ENCODE results near the gene FAAP24. TPM values are rescaled to one million over a fixed set of nuclear protein-coding genes. Genes with fewer than 3 reads are reported as not detected.
"Not testable (repeated sequence)": the region's sequence is repeated elsewhere in the genome, so short reads cannot be mapped to it uniquely, and the experiment has no call there.

The FAAP24 gene
- total RNA-seq, 1 donor from 2014 or later = 10.7 TPM

DNA sequence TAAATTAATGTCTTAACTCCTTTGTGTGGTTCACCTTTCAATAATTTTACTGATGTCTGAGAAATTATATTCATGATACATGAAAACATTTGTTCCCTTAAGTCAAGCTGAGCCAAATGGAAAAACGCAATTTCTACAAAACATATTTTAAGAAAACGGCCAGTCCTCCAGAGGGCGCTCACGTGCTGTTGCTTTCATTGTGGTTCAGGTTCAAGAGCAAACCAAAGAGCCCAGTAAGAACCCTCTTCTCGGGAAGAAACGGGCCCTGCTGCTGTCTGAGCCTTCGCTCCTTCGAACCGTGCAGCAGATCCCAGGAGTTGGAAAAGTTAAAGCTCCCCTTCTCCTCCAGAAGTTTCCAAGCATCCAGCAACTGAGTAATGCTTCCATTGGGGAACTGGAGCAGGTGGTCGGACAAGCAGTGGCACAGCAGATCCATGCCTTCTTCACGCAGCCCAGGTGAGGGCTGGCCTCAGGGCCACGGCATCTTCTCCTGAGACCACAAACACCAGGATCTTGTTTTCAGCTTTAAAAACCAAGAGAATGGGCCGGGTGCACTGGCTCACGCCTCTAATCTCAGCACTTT is 4.3 kb downstream of the FAAP24 start:
- no peaks in the 10 kb centered on the region for H3K9me3 Mint-ChIP-seq
- intact Hi-C loops (cut with micrococcal nuclease) = loop anchor here (1.0 kb wide), 1 partner anchor 143 kb away; no protein-coding TSS in a partner anchor
- H3K4me3 Mint-ChIP-seq (ENCODE audit: low read depth) = no peak overlapping the region
- DNase-seq (ENCODE audit: low spot score) = peak; percentile 53
- H3K27ac Mint-ChIP-seq = no peak overlapping the region
- H3K27me3 Mint-ChIP-seq (ENCODE audit: low read depth) = no peaks in the 10 kb centered on the region
- H3K4me1 Mint-ChIP-seq (ENCODE audit: low read depth) = peaks cover 5% of the 10 kb centered on the region
- peaks cover 12% of the 10 kb centered on the region for H3K36me3 Mint-ChIP-seq (ENCODE audit: low read depth)

DNA sequence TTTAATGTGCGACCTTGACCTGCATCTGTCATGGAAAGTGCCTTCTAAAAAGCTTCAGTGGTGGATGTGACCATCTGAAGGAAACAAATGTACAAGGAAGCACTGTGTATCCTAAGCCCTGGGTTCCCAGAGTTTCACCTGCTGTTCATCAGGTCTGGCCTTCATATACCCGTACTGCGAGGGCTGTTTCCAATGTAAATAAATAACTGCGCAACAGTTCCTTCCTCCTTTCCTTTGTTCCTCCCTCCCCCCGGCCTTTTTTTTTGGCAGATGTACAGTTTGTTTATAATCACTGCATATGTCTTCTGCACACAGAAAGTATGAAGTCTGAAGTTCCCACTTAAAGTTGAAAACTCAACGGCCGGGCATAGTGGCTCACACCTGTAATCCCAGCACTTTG is 5.2 kb downstream of the FAAP24 start:
- Mint-ChIP-seq H3K9me3 (no peaks in the 10 kb centered on the region), H3K27me3 (ENCODE audit: low read depth) (no peaks in the 10 kb centered on the region), H3K4me3 (ENCODE audit: low read depth) (no peak overlapping the region), H3K27ac (no peak overlapping the region), H3K4me1 (ENCODE audit: low read depth) (peaks cover 5% of the 10 kb centered on the region), H3K36me3 (ENCODE audit: low read depth) (peaks cover 9% of the 10 kb centered on the region)
- intact Hi-C loops (cut with micrococcal nuclease) = no loop called here
- DNase-seq (ENCODE audit: low spot score) = no peak

DNA sequence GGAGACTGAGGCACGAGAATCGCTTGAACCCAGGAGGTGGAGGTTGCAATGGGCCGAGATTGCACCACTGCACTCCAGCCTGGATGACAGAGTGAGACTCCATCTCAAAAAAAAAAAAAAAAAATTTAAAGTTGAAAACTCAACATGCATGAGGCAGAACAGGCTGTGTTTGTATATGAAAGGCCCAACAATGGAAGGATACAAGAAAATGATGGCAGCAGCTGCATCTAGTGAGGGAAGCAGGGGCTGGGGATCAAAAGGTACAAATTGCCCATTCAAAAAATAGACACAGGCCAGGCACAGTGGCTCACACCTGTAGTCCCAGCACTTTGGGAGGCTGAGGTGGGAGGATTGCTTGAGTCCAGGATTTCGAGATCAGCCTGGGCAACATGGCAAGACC is 5.8 kb downstream of the FAAP24 start:
- H3K27me3 Mint-ChIP-seq (ENCODE audit: low read depth); H3K9me3 Mint-ChIP-seq; H3K36me3 Mint-ChIP-seq (ENCODE audit: low read depth); H3K4me1 Mint-ChIP-seq (ENCODE audit: low read depth); H3K4me3 Mint-ChIP-seq (ENCODE audit: low read depth); intact Hi-C loops (cut with micrococcal nuclease); H3K27ac Mint-ChIP-seq; DNase-seq (ENCODE audit: low spot score): not testable (repeated sequence)

DNA sequence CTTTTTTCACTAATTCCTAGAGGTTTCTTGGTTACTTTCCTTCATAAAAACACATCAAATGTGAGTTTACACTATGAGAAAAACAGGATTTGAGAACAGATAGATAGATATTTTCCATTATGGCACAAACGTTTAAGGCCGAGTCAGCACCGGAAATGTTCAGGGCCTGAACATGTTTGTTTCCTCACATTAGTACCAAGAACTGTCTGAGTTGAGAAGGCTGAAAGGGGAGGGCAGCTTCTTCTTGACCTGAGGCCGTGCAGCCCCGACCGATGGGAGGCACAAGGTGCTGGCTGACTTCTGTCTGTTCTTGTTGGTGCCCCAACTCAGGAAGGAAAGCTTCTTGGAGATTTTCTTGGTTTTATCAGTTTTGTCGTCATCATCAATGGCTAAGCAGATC is 7.8 kb downstream of the FAAP24 start:
- H3K4me3 Mint-ChIP-seq (ENCODE audit: low read depth); intact Hi-C loops (cut with micrococcal nuclease); DNase-seq (ENCODE audit: low spot score); H3K9me3 Mint-ChIP-seq; H3K27ac Mint-ChIP-seq; H3K4me1 Mint-ChIP-seq (ENCODE audit: low read depth); H3K36me3 Mint-ChIP-seq (ENCODE audit: low read depth); H3K27me3 Mint-ChIP-seq (ENCODE audit: low read depth): not testable (repeated sequence)

DNA sequence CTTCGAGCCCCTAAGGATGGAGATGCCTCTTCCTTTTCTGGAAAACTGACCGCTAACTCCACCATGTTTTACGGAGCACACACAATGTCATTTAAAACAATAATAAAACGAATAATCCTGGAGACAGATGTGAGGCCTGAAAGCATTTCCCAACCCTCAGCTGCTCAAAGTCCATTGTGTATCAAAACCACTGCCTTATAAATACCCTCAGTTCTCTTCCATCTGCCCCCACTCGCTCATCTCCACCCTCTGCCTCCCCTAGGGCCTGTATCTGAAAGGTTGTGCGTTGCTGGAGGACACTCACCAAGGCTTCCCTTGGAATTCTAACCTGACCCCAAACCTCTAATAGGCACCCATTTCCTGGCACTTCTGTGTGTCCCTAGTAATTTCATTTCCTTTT is 10.4 kb downstream of the FAAP24 start:
- H3K27ac Mint-ChIP-seq; H3K36me3 Mint-ChIP-seq (ENCODE audit: low read depth); H3K4me1 Mint-ChIP-seq (ENCODE audit: low read depth); H3K4me3 Mint-ChIP-seq (ENCODE audit: low read depth); DNase-seq (ENCODE audit: low spot score); H3K27me3 Mint-ChIP-seq (ENCODE audit: low read depth); intact Hi-C loops (cut with micrococcal nuclease); H3K9me3 Mint-ChIP-seq: not testable (repeated sequence)

DNA sequence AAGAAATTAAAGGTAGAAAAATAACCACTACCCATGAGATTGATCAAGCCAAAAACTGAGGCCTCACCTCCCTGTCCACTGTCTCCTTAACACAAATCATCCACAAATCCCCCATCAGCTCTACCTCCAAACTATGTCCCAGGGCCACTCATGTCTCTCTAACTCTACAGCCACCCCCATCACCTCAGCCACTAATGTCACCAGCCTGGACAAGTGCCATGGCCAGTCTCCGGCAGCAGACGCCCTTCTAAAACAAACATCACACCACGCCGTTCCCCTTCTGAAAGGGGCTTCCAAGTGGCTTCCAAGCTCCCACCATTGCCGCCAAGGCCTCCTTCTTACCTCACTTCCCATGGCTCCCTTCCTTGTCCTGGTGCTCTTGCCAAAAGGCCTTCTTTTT is 16.2 kb downstream of the FAAP24 start:
- H3K36me3 Mint-ChIP-seq (ENCODE audit: low read depth); H3K9me3 Mint-ChIP-seq; intact Hi-C loops (cut with micrococcal nuclease); H3K27ac Mint-ChIP-seq; H3K4me1 Mint-ChIP-seq (ENCODE audit: low read depth); DNase-seq (ENCODE audit: low spot score); H3K27me3 Mint-ChIP-seq (ENCODE audit: low read depth); H3K4me3 Mint-ChIP-seq (ENCODE audit: low read depth): not testable (repeated sequence)

DNA sequence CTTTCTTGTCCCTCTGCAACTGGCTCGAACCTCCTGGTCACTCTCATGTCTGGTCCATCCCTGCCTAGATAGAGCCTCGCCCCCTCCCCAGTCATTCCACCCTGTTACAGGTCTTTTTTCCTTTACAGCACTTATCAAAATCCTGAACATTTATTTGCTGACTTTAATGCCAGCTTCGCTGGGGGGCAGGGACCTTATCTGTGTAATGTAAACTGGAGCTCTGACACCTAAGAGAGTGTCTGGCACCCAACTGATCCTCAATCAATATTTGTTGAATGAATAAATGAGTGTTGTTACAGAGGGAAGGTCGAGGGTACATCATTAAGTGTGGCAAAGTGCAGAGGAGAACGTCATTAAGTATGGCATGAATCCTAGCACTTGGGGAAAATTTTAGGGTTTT is 16.7 kb downstream of the FAAP24 start:
- intact Hi-C loops (cut with micrococcal nuclease) = no loop called here
- no peak for DNase-seq (ENCODE audit: low spot score)
- H3K4me3 Mint-ChIP-seq (ENCODE audit: low read depth) = no peak overlapping the region
- no peaks in the 10 kb centered on the region for H3K27me3 Mint-ChIP-seq (ENCODE audit: low read depth)
- H3K9me3 Mint-ChIP-seq = no peaks in the 10 kb centered on the region
- H3K27ac Mint-ChIP-seq = no peak overlapping the region
- no peaks in the 10 kb centered on the region for H3K4me1 Mint-ChIP-seq (ENCODE audit: low read depth)
- H3K36me3 Mint-ChIP-seq (ENCODE audit: low read depth) = no peaks in the 10 kb centered on the region

DNA sequence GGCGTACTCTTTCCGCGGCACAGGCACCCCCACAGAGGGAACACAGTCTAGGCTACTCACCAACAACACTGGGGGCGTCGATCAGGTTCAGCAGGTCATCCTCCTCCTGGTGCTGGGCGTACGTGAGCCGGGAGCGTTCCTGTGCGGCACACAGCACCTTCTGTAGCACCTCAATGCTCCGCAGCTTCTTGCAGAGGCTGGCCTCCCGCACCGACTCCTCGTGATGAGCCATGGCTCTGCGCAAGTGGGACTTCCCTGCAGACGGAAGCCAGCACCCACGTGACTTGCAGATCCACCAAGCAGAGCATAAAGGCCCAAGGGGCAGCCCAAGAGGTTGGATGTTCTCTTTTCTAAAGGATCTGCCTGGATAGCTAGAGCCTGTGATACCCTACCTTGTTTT is 23.9 kb downstream of the FAAP24 start:
- H3K36me3 Mint-ChIP-seq (ENCODE audit: low read depth); intact Hi-C loops (cut with micrococcal nuclease); H3K4me3 Mint-ChIP-seq (ENCODE audit: low read depth); H3K27ac Mint-ChIP-seq; H3K4me1 Mint-ChIP-seq (ENCODE audit: low read depth); H3K27me3 Mint-ChIP-seq (ENCODE audit: low read depth); H3K9me3 Mint-ChIP-seq; DNase-seq (ENCODE audit: low spot score): not testable (repeated sequence)

DNA sequence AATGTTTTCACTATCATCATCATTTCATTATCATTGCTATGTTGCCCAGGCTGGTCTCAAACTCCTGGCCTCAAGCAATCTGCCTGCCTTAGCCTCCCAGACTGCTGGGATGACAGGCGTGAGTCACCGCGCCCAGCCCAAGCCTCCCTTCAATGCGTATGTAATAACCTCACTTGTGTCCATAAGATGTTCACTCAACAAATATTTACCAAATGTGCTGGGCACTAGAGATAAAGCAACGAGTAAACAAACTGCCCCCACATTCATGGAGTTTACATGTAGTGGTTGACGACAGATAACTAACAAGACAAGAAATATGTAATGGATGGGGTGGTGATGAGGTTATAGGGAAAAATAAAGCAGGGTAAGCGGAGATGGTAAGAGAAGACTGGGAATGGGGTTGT is 25.0 kb downstream of the FAAP24 start:
- H3K9me3 Mint-ChIP-seq = not testable (repeated sequence)

DNA sequence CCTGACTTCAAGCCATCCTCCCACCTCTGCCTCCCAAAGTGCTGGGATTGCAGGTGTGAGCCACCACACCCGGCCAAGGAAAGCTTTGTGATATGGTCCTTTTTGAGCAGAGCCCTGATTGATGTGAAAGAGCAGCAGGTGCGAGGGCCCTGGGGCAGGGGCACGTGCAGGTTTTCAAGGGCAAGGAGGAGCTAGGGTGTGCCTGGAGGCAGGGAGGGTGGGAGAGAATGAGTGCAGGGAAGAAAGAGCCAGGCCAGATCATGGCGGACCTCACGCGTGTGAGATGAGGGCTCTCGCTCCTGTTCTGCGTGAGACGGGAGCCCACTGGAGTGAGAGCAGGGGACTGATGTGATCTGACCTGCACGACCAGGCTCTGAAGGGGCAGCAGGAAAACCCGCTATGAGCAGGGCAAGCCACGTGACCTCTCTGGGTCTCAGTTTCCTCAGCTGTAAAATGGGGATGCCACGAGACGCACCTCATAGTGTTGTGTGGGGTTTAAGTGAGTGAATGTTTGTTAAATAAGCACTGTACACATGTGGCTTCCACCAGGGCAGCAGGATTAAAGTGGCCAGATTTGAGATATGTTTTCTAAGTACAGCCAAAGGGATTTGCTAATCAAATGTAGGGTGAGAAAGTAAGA is 25.8 kb downstream of the FAAP24 start:
- no peaks in the 10 kb centered on the region for H3K9me3 Mint-ChIP-seq
- no peaks in the 10 kb centered on the region for H3K36me3 Mint-ChIP-seq (ENCODE audit: low read depth)
- DNase-seq (ENCODE audit: low spot score) = no peak
- H3K4me1 Mint-ChIP-seq (ENCODE audit: low read depth) = peaks cover 7% of the 10 kb centered on the region
- no peaks in the 10 kb centered on the region for H3K27me3 Mint-ChIP-seq (ENCODE audit: low read depth)
- intact Hi-C loops (cut with micrococcal nuclease) = no loop called here
- no peak overlapping the region for H3K4me3 Mint-ChIP-seq (ENCODE audit: low read depth)
- no peak overlapping the region for H3K27ac Mint-ChIP-seq

More for the DNA sequence above, 25.0 kb downstream of the FAAP24 start:
- H3K4me1 Mint-ChIP-seq (ENCODE audit: low read depth); H3K27me3 Mint-ChIP-seq (ENCODE audit: low read depth); DNase-seq (ENCODE audit: low spot score); H3K4me3 Mint-ChIP-seq (ENCODE audit: low read depth); H3K27ac Mint-ChIP-seq; H3K36me3 Mint-ChIP-seq (ENCODE audit: low read depth); intact Hi-C loops (cut with micrococcal nuclease): not testable (repeated sequence)

DNA sequence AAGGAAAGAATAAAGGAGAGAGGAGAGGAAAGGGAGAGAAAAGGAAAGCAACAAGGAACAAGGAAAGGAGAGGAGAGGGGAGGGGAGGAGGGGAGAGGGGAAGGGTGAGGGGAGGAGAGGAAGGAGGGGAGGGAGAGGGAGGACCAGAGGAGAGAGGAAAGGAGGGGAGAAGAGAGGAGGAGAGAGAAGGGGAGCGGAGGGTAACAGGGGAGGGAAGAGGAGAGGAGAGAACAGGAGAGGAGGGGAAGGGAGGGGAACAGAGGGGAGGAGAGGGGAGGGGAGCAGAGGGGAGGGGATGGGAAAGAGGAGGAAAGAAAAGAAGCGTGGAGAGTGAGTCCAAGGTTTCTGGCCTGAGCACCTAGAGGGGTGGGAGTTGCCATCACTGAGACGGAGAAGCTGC is 26.7 kb downstream of the FAAP24 start:
- no peaks in the 10 kb centered on the region for H3K27me3 Mint-ChIP-seq (ENCODE audit: low read depth)
- H3K4me3 Mint-ChIP-seq (ENCODE audit: low read depth) = no peak overlapping the region

DNA sequence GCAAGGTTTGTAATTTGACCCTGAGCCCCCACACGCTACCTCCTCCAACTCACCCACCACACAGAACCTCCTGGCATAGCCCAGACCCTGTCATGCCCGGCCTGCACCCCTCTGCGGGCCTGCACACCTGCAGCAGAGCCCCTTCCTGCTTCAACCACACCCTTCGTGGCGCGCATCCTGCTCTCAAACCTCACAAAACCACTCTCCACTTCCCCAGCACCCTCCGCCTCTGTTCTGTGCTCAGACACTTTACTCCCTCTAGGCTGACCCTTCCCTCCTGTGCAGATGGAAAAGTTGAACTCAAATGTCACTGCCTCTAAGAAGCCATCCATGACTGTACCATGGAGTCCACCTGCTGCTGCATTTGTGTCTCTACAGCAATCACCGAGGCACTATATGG is 28.5 kb downstream of the FAAP24 start:
- H3K4me3 Mint-ChIP-seq (ENCODE audit: low read depth) = no peak overlapping the region
- no peaks in the 10 kb centered on the region for H3K27me3 Mint-ChIP-seq (ENCODE audit: low read depth)
- H3K27ac Mint-ChIP-seq = peak overlapping the region; percentile 51
- no peaks in the 10 kb centered on the region for H3K9me3 Mint-ChIP-seq
- intact Hi-C loops (cut with micrococcal nuclease) = no loop called here
- peaks cover 7% of the 10 kb centered on the region for H3K4me1 Mint-ChIP-seq (ENCODE audit: low read depth)
- no peaks in the 10 kb centered on the region for H3K36me3 Mint-ChIP-seq (ENCODE audit: low read depth)
- peak; percentile 11 for DNase-seq (ENCODE audit: low spot score)

More for the DNA sequence above, 26.7 kb downstream of the FAAP24 start:
- no peak for DNase-seq (ENCODE audit: low spot score)
- H3K27ac Mint-ChIP-seq = no peak overlapping the region
- H3K36me3 Mint-ChIP-seq (ENCODE audit: low read depth) = no peaks in the 10 kb centered on the region
- no peaks in the 10 kb centered on the region for H3K9me3 Mint-ChIP-seq
- peaks cover 7% of the 10 kb centered on the region for H3K4me1 Mint-ChIP-seq (ENCODE audit: low read depth)
- intact Hi-C loops (cut with micrococcal nuclease) = no loop called here

DNA sequence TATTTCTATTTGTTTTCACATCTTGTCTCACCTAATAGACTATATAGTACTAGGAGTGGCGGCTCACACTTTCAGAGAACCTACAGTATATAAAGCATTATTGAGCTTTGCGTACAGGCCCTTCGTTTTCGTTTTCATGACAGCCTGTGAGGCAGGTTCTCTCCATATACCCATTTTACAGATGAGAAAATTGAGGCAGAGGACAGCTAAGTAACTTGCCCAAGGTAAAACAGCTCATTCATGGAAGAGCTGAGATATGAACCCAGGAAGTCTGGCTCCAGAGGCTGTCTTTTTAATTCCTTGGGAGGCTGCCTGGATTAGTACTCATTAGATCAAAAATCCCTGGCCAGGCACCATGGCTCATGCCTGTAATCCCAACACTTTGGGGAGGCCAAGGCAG is 28.9 kb downstream of the FAAP24 start:
- H3K27me3 Mint-ChIP-seq (ENCODE audit: low read depth) = no peaks in the 10 kb centered on the region
- intact Hi-C loops (cut with micrococcal nuclease) = no loop called here
- no peak overlapping the region for H3K27ac Mint-ChIP-seq
- no peaks in the 10 kb centered on the region for H3K36me3 Mint-ChIP-seq (ENCODE audit: low read depth)
- no peak for DNase-seq (ENCODE audit: low spot score)
- H3K4me3 Mint-ChIP-seq (ENCODE audit: low read depth) = no peak overlapping the region
- H3K9me3 Mint-ChIP-seq = no peaks in the 10 kb centered on the region
- peaks cover 7% of the 10 kb centered on the region for H3K4me1 Mint-ChIP-seq (ENCODE audit: low read depth)

Measured in activated T-helper 2 cell treated with anti-CD3 and anti-CD28 coated beads, Interferon-gamma antibody, Interleukin-2, Interleukin-4, amounts not matched to agents 10 μg/mL and 5 μg/mL and 100 μg/mL, durations not matched to agents 14 hours and 24 hours and 36 hours (primary cell).